Measurements from ENCODE around the gene ARL6IP5.

The ARL6IP5 gene

DNA sequence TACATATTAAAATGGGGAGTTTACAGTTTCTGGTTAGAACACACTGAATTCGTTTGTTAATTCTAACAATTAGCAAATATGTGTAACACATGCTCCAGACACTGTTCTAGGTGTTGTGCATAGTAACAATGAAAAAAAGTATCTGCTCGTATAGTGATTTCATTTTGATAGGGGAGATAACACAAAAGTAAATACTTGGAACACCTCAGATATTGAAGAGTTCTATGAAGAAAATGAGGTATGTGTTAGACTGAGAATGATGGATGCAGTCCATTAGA is 25.9 kb upstream of the ARL6IP5 start:
- H3K4me3 ChIP-seq (ENCODE audit: low read depth, low read length): no peak overlapping the region
- TF ChIP-seq, protein P1, sequence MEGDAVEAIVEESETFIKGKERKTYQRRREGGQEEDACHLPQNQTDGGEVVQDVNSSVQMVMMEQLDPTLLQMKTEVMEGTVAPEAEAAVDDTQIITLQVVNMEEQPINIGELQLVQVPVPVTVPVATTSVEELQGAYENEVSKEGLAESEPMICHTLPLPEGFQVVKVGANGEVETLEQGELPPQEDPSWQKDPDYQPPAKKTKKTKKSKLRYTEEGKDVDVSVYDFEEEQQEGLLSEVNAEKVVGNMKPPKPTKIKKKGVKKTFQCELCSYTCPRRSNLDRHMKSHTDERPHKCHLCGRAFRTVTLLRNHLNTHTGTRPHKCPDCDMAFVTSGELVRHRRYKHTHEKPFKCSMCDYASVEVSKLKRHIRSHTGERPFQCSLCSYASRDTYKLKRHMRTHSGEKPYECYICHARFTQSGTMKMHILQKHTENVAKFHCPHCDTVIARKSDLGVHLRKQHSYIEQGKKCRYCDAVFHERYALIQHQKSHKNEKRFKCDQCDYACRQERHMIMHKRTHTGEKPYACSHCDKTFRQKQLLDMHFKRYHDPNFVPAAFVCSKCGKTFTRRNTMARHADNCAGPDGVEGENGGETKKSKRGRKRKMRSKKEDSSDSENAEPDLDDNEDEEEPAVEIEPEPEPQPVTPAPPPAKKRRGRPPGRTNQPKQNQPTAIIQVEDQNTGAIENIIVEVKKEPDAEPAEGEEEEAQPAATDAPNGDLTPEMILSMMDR (conservative IDR thresholded peaks at IDR 0.05; ENCODE audit: low read depth, low read length): no peak
- DNase-seq (ENCODE audit: low read depth): no peak

DNA sequence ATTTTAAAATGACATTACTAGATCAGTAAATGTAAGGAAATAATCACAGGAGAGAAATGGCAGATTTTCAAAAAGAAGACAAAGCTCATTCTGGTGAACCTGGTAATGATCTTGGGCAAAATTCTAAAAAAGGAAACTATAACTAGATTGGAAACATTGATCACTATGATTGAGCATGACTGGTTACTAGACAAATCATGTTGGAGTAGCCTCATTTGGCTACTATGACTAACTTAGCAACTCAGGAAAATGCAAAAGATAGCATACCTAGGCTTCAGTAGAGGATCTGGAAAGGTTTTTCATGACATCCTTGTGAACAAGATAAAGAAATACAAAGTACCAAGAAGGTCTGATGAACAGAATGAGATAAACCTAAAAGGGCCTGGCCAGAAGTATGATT is 25.0 kb upstream of the ARL6IP5 start:
- TF ChIP-seq, protein P1 (conservative IDR thresholded peaks at IDR 0.05; ENCODE audit: low read depth, low read length): no peak

DNA sequence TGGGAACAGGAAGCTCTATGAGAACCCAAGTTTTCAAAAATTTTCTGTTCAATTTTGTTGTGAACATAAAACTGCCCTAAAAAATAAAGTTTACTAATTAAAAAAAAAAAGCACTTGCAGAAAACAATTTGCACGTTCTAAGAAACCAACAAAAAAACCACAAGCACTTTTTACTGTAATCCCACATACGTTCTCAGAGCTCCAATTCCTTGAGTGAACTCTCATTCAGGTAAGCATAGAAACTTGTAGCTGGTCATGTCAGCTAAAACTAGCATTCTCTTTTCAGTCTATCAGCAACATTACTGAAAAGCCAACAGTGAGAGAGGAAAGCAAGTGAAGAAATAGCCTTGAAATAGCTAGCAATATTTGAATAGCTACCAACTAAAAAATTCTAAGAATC is 21.1 kb upstream of the ARL6IP5 start:
- H3K4me3 ChIP-seq (ENCODE audit: low read depth, low read length): no peak overlapping the region
- no peak for DNase-seq (ENCODE audit: low read depth)
- TF ChIP-seq, protein P1 (conservative IDR thresholded peaks at IDR 0.05; ENCODE audit: low read depth, low read length): no peak

More for the DNA sequence above, 25.0 kb upstream of the ARL6IP5 start:
- DNase-seq (ENCODE audit: low read depth): no peak
- H3K4me3 ChIP-seq (ENCODE audit: low read depth, low read length): no peak overlapping the region

DNA sequence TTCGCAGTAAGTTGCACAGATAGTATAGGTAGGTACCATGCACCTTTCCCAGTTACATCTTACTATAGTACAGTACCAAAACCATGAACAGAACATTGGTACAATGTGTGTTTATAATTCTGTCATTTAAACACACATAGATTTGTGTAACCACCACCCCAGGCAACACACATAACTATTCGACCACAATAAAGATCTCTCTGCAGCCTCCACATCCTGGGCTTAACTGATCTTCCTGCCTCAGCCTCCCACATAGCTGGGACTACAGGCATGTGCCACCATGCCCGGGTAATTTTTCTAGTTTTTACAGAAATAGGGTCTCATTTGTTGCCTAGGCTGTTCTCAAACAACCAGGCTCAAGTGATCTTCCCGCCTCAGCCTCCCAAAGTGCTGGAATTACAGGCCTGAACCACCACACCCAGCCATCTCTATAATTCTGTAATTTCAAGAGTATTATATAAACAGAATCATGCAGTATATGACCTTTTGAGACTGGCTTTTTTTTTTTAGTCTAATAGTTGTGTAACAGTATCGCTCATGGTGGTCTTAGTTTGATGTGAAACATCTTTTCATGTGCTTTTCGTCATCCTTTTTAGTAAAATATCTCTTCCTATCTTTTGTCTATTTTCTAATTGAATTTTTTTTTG is 19.3 kb upstream of the ARL6IP5 start:
- no peak for DNase-seq (ENCODE audit: low read depth)
- TF ChIP-seq, protein P1 (conservative IDR thresholded peaks at IDR 0.05; ENCODE audit: low read depth, low read length): no peak
- no peak overlapping the region for H3K4me3 ChIP-seq (ENCODE audit: low read depth, low read length)

DNA sequence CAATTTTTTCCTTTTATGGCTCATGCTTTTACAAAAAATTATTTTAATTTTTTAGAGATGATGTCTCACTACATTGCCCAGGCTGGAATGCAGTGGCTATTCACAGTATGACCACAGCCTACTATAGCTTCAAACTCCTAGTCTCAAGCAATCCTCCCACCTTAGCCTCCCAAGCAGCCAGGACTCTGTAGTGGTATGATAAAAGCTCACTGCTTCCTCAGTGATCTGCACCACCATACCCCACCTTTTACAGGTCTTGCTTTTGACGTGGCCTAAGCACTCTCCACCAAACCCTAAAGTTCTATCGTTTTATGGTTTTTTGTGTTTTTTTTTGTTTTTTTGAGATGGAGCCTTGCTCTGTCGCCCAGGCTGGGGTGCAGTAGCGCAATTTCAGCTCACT is 18.6 kb upstream of the ARL6IP5 start:
- DNase-seq (ENCODE audit: low read depth): no peak
- H3K4me3 ChIP-seq (ENCODE audit: low read depth, low read length): no peak overlapping the region
- TF ChIP-seq, protein P1 (conservative IDR thresholded peaks at IDR 0.05; ENCODE audit: low read depth, low read length): no peak

DNA sequence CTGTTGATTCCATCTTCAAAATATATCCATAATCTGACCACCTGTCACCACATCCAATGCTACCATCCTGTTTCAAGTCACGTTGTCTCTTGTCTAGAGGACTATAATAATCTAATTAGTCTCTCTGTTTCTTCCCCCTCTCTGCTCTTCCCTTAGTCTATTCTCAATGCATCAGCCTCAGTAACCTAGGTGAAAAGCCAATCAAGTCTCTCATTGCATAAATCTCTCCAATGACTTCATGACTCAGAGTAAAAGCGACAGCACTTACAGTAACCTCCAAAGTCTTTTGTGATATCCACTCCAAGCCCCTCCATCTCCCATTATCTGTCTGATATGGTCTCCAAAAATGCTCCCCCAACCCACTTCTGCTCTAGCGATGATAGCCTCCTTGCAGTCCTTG is 11.8 kb upstream of the ARL6IP5 start:
- no peak for DNase-seq (ENCODE audit: low read depth)
- H3K4me3 ChIP-seq (ENCODE audit: low read depth, low read length): no peak overlapping the region
- TF ChIP-seq, protein P1 (conservative IDR thresholded peaks at IDR 0.05; ENCODE audit: low read depth, low read length): no peak

Measured in choroid plexus epithelial cell (primary cell).